Measurements from ENCODE around the gene MIX23.

The MIX23 gene

DNA sequence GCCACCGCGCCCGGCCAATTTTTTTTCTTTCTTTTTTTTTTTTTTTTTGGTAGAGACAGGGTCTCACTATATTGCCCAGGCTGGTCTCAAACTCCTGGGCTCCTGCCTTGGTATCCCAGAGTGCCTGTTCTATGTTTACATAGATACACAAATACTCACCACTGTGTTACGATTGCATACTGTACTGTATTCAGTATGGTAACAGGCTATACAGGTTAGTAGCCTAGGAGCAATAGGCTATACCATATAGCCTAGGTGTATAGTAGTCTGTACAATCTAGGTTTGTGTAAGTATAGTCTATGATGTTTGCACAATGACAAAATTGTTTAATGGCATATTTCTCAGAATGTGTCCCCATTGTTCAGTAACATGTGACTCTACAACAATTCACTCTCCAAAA lies 31.4 kb downstream of the MIX23 start:
- DNase-seq (ENCODE audit: low read depth), result no peak

DNA sequence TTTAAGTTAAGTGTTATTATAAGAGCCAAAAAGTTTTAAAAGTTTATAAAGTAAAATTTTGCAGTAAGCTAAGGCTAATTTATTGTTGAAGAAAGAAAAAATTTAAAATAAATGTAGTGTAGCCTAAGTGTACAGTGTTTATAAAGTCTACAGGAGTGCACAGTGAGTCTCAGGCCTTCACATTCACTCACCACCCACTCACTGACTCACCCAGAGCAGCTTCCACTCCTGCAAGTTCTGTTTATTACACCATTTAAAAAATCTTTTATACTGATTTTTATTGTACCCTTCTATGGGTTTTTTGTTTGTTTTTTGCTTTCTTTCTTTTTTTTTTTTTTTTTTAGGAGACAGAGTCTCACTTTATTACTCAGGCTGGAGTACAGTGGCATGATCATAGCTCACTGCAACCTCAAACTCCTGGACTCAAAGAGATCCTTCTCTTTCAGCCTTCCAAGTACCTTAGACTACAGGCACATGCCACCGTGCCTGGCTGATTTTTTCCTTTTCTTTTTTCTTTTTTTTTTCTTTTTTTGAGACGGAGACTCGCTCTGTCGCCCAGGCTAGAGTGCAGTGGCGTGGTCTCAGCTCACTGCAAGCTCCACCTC lies 32.1 kb downstream of the MIX23 start:
- DNase-seq (ENCODE audit: low read depth), result no peak

DNA sequence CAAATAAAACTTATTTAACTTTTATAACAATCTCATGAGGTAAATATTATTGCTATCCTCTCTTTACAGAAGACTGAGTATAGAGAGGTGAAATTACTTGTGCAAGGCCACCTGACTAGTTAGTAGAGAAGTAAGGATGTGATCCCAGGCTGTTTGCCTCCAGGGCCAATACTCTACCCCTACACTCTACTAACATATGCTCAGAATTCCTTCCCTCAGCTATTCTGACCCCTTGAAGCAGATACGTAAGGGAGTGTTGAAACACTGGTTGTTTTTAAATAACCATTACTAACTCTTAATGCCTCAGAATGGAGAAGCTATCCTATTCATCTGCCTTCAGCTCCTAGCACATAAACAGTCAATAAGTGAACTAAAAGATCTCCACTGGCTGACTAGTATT lies 33.9 kb downstream of the MIX23 start:
- DNase-seq (ENCODE audit: low read depth), result no peak

DNA sequence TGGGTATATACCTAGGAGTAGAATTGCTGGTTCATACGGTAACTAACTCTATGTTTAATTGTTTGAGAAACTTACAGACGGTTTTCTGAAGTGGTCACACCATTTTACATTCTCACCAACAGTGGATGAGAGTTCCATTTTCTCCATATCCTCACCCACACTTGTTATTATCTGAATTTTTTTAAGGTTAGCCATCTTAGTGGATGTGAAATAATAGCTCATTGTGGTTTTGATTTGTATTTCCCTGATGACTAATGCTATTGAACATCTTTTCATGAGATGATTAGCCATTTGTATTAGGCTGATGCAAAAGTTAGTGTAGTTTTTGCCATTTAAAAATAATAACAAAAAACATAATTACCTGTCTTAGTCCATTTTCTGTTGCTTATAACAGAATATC lies 39.4 kb downstream of the MIX23 start:
- DNase-seq (ENCODE audit: low read depth), result no peak

DNA sequence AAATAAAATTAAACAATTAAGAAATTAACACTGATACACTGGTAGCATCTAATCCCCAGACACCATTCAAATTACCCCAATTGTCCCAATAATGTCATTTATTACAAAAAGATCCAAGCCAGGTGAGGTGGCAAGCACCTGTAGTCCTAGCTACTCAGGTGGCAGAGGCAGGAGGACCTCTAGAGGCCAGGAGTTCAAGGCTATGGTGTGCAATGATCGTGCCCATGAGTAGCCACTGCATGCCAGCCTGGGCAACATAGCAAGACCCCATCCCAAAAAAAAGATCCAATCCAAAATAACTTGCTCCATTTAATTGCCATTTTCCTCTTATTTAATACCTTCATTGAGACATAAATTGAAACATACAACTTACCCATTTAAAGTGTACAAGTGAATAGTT lies 40.2 kb downstream of the MIX23 start:
- no peak for DNase-seq (ENCODE audit: low read depth)

DNA sequence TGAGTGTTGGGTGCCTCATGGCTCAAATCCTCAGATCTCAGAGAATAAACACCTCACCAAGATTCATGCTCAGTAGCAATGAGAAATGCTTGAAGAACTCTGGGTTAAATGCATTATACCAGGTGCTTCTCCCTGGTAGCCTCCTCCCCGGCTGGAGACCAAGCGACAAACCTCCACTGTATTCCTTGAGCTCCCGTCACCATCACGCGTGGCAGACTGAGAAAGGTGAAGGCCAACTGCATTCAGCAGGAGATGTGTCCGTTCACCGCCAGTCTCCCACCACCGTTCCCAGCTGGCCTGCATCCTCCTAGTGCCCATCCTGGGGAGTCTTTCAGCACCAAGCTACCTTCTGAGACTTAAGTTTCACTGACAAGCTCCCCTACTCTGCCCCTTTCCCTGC lies 50.5 kb downstream of the MIX23 start:
- no peak for DNase-seq (ENCODE audit: low read depth)

DNA sequence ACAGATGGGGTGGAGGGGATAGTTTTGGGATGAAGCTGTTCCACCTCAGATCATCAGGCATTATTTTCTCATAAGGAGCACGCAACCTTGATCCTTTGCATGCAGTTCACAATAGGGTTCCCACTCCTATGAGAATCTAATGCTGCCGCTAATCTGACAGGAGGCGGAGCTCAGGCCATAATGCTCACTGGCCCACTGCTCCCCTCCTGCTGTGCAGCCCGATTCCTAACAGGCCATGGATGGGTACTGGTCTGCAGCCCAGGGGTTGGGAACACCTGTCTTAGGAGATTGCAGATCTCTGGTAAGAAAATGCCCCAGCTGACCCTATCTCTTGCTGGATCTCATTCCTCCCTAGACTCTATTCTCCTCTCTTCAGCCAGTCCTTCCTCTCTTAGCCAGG lies 51.1 kb downstream of the MIX23 start:
- DNase-seq (ENCODE audit: low read depth), result no peak

DNA sequence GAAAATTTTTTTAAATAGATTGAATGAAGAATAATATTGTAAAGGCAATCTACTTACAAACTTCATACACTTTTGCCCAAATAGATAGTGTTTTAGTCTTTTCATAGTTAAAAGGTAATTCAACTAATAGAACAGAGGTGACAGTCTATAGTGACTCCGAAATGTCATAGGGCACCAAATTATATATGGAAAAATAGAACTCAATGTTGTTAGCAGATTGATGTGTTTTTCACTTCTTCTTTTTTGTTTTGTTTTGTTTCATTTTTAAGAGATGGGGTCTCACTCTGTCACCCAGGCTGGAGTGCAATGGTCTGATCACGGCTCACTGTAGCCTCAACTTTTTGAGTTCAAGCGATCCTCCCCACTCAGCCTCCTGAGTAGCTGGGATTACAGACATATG lies 57.3 kb downstream of the MIX23 start:
- DNase-seq (ENCODE audit: low read depth), result no peak

DNA sequence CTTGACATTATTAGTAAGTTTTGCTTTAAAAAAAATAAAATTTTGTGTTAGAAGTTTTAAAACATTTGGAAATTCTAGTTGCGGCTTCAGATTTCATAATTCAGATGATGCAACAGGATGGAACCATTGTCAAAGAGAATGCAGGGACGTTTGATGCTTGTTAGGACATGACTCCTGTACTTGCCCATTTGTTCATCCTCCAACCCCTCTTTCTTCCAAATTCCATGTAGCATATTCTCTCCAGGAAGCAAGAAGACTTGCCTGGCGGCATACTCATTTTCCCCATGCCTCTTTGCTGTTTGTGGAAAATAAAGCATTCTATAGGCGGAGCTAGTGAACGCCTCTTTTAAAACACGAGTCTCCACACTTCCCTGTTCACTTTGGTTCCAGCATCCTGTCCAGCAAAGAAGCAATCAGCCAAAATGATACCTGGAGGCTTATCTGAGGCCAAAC lies 58.1 kb downstream of the MIX23 start, which contains the start of gene CSTA:
Gene CSTA (plus strand): TSS at position 378 of the 453 bp plus-strand sequence. CDS start 45 bp downstream, at position 423.
- DNase-seq (ENCODE audit: low read depth), result no peak

DNA sequence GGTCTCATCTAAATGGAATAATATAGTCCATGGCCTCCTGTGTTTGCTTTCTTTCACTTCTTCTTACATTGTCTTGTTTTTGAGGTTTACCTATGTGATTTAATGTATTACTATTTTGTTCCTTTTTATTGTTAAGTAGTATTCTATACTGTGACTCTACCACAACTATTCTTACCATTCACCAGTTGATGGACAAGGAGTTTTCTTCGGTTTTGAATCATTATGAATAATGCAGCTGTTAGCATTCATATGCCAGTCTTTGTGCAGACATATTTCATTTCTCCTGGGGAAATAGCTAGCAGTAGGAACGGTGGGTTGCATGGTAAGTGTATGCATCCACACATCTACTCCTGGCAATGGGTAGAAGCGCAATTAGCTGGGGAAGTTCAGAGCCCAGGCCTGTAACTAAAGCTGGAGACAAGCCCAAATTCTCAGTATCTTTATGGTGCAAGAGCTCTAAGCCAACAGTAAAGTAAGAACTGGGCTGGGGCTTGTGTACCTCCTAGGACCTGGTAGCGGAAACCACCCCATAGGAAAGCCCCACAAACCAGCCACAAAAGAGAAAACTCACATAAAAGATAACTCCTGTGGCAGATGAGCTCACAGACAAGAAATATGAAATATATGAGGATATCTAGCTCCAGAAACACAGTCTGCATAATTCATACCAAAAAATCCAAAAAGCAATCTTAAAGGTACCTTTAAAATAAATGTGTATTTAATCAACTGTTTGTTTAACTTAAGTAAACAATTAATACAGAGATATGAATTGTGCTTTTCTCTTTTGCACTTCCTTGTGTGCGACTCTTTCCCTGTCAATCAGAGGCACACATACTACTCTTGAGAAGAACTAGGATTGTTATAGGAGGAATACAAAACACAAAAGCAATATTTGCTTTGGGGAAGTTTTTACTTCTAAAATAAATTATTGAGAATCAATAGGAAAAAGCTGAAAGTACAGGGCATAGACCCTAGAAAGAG lies 60.6 kb downstream of the MIX23 start:
- no peak for DNase-seq (ENCODE audit: low read depth)

DNA sequence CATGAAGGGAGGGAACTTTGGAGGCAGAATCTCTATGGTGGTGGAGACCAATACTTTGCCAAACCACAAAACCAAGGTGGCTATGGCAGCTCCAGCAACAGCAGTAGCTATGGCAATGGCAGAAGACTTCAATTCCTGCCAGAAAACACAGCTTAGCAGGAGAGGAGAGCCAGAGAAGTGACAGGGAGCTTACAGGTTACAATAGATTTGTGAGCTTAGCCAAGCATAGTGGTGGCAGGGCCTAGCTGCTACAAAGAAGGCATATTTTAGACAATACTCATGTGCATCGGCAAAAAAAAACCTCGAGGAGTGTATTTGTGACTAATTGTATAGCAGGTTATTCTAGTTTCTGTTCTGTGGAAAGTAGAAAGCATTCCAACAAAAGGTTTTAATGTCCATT lies 64.4 kb downstream of the MIX23 start:
- no peak for DNase-seq (ENCODE audit: low read depth)

DNA sequence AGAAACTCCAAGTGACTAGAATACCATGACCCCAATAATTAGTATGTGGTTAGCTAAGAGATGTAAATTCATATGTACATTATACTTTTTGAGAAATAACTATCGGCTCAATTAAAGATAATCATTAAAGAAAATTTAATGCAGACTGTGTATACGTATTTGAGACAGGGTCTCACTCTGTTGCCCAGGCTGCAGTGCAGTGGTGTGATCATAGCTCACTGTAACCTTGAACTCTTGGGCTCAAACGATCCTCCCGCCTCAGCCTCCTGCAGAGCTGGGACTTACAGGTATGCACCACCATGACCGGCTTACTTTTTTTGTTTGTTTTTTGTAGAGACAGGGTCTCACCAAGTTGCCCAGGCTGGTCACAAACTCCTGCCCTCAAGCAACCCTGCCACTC lies 66.7 kb downstream of the MIX23 start:
- DNase-seq (ENCODE audit: low read depth), result no peak

DNA sequence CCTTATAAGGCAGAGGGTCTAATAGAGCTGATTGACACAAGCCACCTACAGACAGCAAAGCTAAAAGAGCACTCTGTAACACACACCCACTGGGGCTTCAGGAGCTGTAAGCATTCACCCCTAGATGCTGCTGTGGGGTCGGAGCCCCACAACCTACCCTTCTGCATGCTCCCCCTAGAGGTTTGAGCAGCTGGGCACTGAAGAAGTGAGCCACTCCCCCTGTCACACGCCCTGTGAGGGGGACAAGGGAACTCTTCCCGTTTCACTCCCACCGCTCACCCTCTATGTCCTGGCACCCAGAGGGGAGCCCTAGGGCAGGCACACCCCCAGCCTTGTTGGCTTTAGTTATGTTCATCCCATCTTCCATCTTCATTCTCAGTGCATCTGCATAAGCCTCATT lies 67.4 kb downstream of the MIX23 start:
- no peak for DNase-seq (ENCODE audit: low read depth)

DNA sequence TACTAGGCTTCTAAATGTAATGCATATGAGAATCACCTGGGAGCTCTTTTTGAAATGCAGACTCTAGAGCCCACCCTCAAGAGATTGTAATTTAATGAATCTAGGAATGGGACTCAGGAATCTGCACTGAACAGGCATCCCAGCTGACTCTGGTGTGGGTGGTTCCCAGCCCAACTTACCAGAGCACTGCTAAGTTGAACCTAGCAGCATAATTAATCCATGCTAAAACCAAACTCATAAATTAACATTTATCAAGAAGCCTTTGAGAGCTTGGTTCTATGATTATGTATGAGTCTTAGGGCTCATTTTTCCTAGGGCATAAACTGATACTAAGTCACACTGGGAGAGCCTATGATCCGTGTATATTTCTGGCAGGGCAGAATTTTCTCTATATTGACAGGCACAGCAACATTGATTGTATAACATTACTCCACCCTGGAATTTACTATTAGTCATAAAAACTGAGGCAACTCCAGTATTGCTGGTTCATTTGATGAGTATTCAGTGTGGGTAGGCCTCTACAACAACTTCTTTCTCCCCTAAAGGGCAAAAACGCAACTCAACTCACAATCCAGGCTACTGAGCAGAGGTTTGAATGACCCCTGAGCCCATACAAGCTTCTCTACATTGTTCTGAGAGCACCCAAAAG lies 68.7 kb downstream of the MIX23 start:
- no peak for DNase-seq (ENCODE audit: low read depth)

DNA sequence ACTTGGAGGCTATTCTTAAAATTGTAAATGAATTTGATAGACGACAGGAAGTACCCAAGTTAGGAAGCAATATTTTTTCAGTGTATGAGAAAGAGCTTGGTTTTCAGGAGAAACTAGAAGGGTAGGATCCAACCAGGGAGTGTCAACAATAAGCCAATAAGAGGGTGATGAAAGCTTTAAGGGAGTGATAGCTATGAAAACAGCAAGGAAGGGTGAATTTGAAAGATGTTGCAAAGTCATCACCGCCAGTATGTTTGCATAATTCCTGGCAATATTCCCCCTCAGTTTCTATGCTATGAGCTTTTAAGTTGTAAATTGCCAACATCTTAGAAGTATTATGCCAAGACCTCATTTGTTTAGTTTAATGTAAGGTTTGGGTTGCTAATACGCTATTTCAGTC lies 69.8 kb downstream of the MIX23 start:
- DNase-seq (ENCODE audit: low read depth), result no peak

DNA sequence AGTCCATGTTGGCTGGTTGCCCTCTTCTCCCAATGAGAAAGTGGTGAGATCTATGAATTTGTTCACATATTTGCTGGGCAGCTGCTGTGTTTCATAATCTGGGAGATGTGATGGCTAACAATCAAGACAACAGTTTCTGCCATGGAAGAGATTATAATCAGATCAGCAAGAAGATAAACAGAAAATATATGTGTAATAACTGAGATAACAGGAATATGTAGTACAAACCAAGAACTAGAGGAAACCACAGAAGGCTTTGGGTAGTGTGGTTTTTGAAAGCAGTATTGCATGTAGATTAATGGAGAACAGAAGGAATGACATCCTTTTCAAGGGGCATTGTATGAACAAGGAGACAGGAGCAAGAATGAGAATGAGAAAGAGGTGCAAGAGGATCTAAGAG lies 70.2 kb downstream of the MIX23 start:
- no peak for DNase-seq (ENCODE audit: low read depth)

DNA sequence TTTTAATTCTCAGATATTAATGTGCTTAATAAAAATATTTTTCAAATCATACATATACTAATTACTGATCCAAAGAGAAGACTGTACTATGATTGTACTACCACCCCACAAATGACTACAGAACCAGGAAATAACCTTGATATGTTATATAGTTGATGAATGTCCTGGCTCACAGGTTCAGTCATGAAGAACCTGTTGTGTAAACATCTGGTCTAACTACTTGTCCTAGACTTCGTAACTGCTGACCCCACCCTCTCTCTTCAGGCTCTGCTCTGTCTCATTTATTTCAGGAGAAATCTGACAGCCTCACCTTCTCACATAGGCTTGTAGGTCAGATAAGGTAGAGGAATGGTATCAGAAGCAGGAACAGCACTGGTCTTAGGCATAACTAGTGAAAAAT lies 72.7 kb downstream of the MIX23 start:
- no peak for DNase-seq (ENCODE audit: low read depth)
